A673 (cell line): ENCODE data around the gene SATB2. TPM values are rescaled to one million over a fixed set of nuclear protein-coding genes. Genes with fewer than 3 reads are reported as not detected.

Experiments used
- BruUV-seq: library from RNA; stranded (reverse); fragments of 400-500 nt; replicated peaks from 2 replicates; lab custom pipeline; 2021; lab: Mats Ljungman, UMichigan
- CTCF ChIA-PET: fragments of 300-600 bp; sonication (Branson Sonifier 250); formaldehyde crosslinking; loops from one replicate; lab custom pipeline; 2022; ENCODE audit warnings: antibody characterized with exemption; lab: Charles Lee
- POLR2A ChIA-PET: fragments of 300-600 bp; sonication (Branson Sonifier 250); formaldehyde crosslinking; loops from one replicate; lab custom pipeline; 2022; ENCODE audit warnings: antibody characterized with exemption; ENCODE audit not compliant: low non-redundant PET; lab: Charles Lee
- DNase-seq: peaks from one replicate; pipeline ENCODE4 v3.0.0-alpha.2; 2015; ENCODE audit warnings: low spot score
- H3K27ac ChIP-seq: fragments of 200-600 bp; sonication (generic); 2 replicates; pipeline ENCODE4 v1.5.1; 2016; ENCODE audit warnings: mixed run types, low read depth, mild to moderate bottlenecking, mixed read lengths, antibody characterized with exemption, low read length; ENCODE audit not compliant: poor library complexity, severe bottlenecking
- H3K27me3 ChIP-seq: fragments of 200-600 bp; sonication (generic); replicated peaks from 2 replicates; pipeline ENCODE4 v1.6.1; 2017; ENCODE audit warnings: mixed run types, low read depth, mild to moderate bottlenecking, mixed read lengths, antibody characterized with exemption, low read length; ENCODE audit not compliant: insufficient read depth, poor library complexity
- H3K36me3 ChIP-seq: fragments of 200-600 bp; sonication (generic); 2 replicates; pipeline ENCODE4 v1.6.1; 2016; ENCODE audit warnings: mixed run types, mild to moderate bottlenecking, mixed read lengths, antibody characterized with exemption, low read length; ENCODE audit not compliant: insufficient read depth, poor library complexity, severe bottlenecking
- H3K4me1 ChIP-seq: fragments of 200-600 bp; sonication (generic); 2 replicates; pipeline ENCODE4 v1.6.1; 2017; ENCODE audit warnings: mixed run types, mild to moderate bottlenecking, mixed read lengths, antibody characterized with exemption, low read length; ENCODE audit not compliant: insufficient read depth, poor library complexity, severe bottlenecking
- H3K4me3 ChIP-seq: fragments of 200-600 bp; sonication (generic); 2 replicates; pipeline ENCODE4 v1.5.1; 2016; ENCODE audit warnings: low read depth, mixed run types, mild to moderate bottlenecking, mixed read lengths, low read length; ENCODE audit not compliant: poor library complexity, severe bottlenecking
- H3K9me3 ChIP-seq: fragments of 200-600 bp; sonication (generic); 2 replicates; pipeline ENCODE4 v1.6.1; 2016; ENCODE audit warnings: mixed run types, low read depth, mild to moderate bottlenecking, mixed read lengths, antibody characterized with exemption, low read length; ENCODE audit not compliant: poor library complexity, severe bottlenecking
- EZH2 ChIP-seq: fragments of 200-600 bp; sonication (generic); IDR thresholded peaks from 2 replicates; pipeline ENCODE4 v1.6.1; 2017; ENCODE audit warnings: borderline replicate concordance, low read depth, mild to moderate bottlenecking, mixed read lengths, antibody characterized with exemption, low read length; ENCODE audit not compliant: poor library complexity, severe bottlenecking
- intact Hi-C: fragments of 100-400 bp; cut with micrococcal nuclease; formaldehyde crosslinking; loops from one replicate; pipeline ENCODE4 v1.10.0; 2022; ENCODE audit not compliant: unreplicated experiment
- total RNA-seq: library from RNA; stranded (reverse); gene quantifications from 2 replicates; pipeline ENCODE4 v1.2.3, GENCODE V29; 2021
- TF ChIP-seq, protein P1 (sequence below): fragments of 300-800, 200-600 bp; sonication (generic); conservative IDR thresholded peaks from 2 replicates; pipeline ENCODE4 v1.5.1; 2017; ENCODE audit warnings: low read depth, mild to moderate bottlenecking, antibody characterized with exemption, low read length, moderate library complexity, mixed read lengths

The SATB2 gene
- total RNA-seq, 1 experiment from 2014 or later = 23.2 TPM

- H3K9me3 ChIP-seq = no peaks in the 10 kb centered on the region
- no peak overlapping the region for H3K27ac ChIP-seq
- CTCF ChIA-PET = no interaction called here
- TF ChIP-seq EZH2 = no peak
- TF ChIP-seq, protein P1, sequence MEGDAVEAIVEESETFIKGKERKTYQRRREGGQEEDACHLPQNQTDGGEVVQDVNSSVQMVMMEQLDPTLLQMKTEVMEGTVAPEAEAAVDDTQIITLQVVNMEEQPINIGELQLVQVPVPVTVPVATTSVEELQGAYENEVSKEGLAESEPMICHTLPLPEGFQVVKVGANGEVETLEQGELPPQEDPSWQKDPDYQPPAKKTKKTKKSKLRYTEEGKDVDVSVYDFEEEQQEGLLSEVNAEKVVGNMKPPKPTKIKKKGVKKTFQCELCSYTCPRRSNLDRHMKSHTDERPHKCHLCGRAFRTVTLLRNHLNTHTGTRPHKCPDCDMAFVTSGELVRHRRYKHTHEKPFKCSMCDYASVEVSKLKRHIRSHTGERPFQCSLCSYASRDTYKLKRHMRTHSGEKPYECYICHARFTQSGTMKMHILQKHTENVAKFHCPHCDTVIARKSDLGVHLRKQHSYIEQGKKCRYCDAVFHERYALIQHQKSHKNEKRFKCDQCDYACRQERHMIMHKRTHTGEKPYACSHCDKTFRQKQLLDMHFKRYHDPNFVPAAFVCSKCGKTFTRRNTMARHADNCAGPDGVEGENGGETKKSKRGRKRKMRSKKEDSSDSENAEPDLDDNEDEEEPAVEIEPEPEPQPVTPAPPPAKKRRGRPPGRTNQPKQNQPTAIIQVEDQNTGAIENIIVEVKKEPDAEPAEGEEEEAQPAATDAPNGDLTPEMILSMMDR = no peak
- no peaks in the 10 kb centered on the region for H3K36me3 ChIP-seq
- no peaks in the 10 kb centered on the region for H3K4me1 ChIP-seq
- intact Hi-C loops = no loop called here
- peaks cover 3% of the 10 kb centered on the region for H3K27me3 ChIP-seq
- no peak for DNase-seq
- POLR2A ChIA-PET = no interaction called here
- H3K4me3 ChIP-seq = no peak overlapping the region
- BruUV-seq = no TSS peak
Measured at GRCh38 chr2:199499005-199499404, 41.3 kb upstream of the SATB2 start.

- H3K27ac ChIP-seq = no peak overlapping the region
- intact Hi-C loops = no loop called here
- H3K4me1 ChIP-seq = no peaks in the 10 kb centered on the region
- H3K4me3 ChIP-seq = no peak overlapping the region
- ChIA-PET CTCF (no interaction called here), POLR2A (no interaction called here)
- TF ChIP-seq EZH2 = no peak
- TF ChIP-seq, protein P1 = no peak
- no peak for DNase-seq
- no peaks in the 10 kb centered on the region for H3K36me3 ChIP-seq
- no peaks in the 10 kb centered on the region for H3K9me3 ChIP-seq
- no peaks in the 10 kb centered on the region for H3K27me3 ChIP-seq
- BruUV-seq = no TSS peak
Measured at GRCh38 chr2:199495147-199495546, 37.4 kb upstream of the SATB2 start.

GRCh38 chr2:199490049-199490448 lies 32.3 kb upstream of the SATB2 start:
- H3K9me3 ChIP-seq = no peaks in the 10 kb centered on the region
- no peaks in the 10 kb centered on the region for H3K36me3 ChIP-seq
- no TSS peak for BruUV-seq
- POLR2A ChIA-PET = no interaction called here
- CTCF ChIA-PET = no interaction called here
- intact Hi-C loops = no loop called here
- H3K4me3 ChIP-seq = no peak overlapping the region
- H3K27me3 ChIP-seq = no peaks in the 10 kb centered on the region
- TF ChIP-seq EZH2 = no peak
- TF ChIP-seq, protein P1 = no peak
- no peak overlapping the region for H3K27ac ChIP-seq
- peak; percentile 18 for DNase-seq
- H3K4me1 ChIP-seq = no peaks in the 10 kb centered on the region
